ENCODE measurements around the gene MPDZ.

The MPDZ gene

GRCh38 chr9:13279284-13280141 lies at the start of gene MPDZ:
MPDZ (minus strand) TSS chr9:13279692; CDS start chr9:13250315, 29,377 bp downstream.
- DNase-seq (ENCODE audit: low read depth in 3 of 3) = no peak

DNA sequence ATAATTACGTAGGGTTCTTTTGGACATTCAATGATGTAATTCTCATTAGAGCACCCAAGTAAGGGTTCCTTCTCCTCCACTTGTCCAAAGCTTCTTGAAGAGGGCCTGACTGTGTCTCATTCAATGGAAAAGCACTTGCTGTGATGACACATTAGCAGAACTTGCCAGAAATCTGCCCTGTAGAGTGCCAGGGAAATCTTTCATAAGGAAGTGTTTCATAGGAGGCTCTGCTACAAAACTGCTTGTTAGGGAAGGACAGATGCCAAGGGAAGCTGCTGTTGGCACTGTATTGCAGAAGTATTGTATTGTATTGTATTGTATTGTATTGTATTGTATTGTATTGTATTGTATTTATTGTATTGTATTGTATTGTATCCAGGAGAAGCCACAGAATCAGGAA lies 45.5 kb upstream of the MPDZ start:
- no peak for DNase-seq (ENCODE audit: low read depth in 3 of 3)

DNA sequence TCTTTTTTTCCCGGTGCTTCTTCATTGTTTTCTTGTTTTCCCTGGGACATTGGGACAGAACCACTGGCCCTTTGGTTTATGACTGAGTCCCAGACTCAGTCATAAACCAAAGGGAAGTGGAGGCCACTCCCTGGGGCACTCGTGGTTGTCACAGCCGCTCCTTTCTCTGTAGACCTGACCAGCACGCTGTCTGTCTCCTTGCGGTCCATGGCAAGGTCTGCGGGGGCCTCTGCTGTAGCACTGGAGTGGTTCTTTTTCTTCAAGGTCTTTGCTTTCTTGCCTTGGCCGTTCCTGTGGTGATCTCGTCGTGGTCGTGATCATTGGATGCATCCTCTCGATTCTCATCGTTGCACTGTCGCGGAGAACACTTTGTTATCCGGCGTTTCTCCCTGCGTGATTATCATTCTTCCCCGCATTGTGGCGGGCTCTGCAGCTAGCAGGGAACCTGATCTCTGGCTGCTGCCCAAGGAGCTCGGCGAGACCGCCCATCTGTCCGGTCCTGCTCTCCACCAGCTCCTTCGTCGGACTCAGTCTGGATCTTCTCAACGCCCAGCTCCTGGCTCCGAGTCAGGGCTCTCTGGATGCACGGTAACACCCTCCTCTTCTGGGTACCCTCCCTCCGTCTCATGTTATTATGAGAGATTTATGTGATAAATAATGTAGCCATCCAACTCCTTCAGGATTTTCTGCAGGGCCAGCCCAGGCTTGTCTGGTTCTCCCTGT lies 43.5 kb upstream of the MPDZ start:
- no peak for DNase-seq (ENCODE audit: low read depth in 3 of 3)

- no peak for DNase-seq (ENCODE audit: low read depth in 3 of 3)
Observed at GRCh38 chr9:13318027-13318426, 38.5 kb upstream of the MPDZ start.

DNA sequence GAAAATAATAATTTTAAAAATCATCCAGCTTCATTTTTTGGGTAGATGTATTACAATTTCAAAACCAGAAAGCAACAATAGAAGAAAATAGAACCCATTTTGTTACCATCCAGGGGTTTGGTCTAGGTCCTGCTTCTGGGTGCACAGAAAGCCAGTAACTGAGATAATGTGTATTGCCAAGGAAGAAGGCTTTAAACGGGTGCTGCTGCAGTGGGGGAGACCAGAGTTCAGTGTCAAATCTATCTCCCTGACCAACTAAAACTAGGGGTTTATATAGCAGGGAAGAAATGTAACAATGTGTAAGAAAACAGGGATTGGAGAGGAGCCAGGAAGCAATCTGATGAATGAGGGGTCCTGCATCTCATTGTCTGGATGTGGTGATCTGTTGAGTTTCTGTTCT lies 17.5 kb upstream of the MPDZ start:
- DNase-seq (ENCODE audit: low read depth in 3 of 3) = no peak

- no peak for DNase-seq (ENCODE audit: low read depth in 3 of 3)
Observed at GRCh38 chr9:13295556-13295955, 16.1 kb upstream of the MPDZ start.

DNA sequence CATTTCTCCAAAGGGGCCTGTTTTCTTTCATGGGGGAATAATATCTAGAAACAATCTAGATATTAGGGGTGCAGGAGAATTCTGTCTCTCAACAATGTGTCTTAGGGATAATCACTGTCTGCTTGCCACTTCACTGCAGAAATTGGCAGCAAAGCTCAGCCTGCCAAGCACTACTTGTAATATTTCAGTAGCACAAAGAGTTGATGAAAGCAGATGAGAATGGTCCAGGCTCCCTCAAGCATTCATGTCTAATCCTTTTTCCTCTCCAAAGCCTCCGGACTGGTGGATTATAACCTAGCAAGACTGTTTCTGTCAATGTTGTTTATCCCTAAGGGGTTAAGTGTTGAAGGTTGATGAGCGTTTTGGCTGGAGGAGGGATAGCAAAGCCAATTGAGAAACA lies 13.3 kb upstream of the MPDZ start:
- DNase-seq (ENCODE audit: low read depth in 3 of 3) = no peak

GRCh38 chr9:13292158-13292557 lies 12.7 kb upstream of the MPDZ start:
- DNase-seq (ENCODE audit: low read depth in 3 of 3) = no peak

DNA sequence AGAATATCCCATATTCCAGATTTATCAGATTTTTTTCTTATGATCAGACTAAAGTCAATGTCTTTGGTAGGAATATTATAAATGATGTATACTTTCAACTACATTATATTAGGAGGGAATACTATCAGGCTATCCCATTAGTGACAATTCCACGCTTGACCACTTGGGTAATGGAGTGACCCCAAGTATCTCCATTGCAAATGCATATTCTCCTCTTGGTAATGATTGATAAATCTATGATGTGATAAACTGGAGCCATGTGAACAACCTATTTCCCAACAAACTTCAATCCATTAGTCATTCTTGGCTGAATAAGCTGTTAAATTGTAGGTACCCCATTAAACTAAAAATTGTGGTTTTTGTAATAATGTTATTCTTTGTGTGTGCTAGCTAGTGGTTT lies 12.2 kb upstream of the MPDZ start:
- DNase-seq (ENCODE audit: low read depth in 3 of 3) = no peak

DNA sequence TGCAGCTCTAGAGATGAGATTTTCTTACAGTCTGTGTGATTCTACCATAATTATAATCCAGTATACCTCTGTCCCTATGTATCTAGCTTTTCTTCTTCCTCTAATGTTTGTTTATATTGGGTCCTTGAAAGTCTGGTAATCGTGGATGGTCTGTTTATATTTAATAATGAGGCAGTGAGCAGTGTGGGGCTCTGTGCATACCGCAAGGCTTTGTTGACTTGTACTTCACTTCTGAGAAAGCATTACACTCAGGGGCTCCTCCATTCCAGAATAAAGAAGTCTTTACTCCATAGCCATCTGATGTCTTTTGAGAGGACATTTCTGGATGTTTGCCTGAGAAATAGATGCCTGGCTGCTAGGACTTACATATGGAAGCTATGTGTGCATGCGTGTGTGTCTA lies 4.5 kb upstream of the MPDZ start:
- no peak for DNase-seq (ENCODE audit: low read depth in 3 of 3)

DNA sequence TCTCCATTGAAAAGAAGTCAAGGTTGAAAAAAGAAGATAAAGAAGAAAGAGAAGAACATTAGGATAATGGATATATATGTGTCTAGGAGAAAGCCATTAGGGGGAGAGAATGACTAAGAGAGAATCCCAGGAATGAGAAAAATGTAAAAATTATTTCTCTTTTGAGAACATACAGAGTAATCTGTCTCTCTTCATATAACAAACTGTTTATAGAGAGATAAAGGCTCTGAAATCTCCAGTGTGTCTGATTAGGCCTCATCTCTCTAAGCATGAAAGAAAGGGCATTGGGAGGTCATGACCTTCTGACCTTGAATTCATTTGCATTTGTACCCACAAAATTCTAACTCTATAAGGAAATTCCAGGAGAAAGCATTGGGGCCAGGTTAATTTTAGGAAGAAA lies 3.5 kb upstream of the MPDZ start:
- DNase-seq (ENCODE audit: low read depth in 3 of 3) = no peak

- DNase-seq (ENCODE audit: low read depth in 3 of 3) = no peak
Observed at GRCh38 chr9:13281356-13282016, 2.0 kb upstream of the MPDZ start.

- DNase-seq (ENCODE audit: low read depth in 3 of 3) = no peak
Observed at GRCh38 chr9:13278368-13279246, 885 bp downstream of the MPDZ start.

- DNase-seq (ENCODE audit: low read depth in 3 of 3) = no peak
Observed at GRCh38 chr9:13278023-13278367, 1.5 kb downstream of the MPDZ start.

- no peak for DNase-seq (ENCODE audit: low read depth in 3 of 3)
Observed at GRCh38 chr9:13274886-13275641, 4.4 kb downstream of the MPDZ start.

GRCh38 chr9:13270734-13271133 lies 8.8 kb downstream of the MPDZ start:
- no peak for DNase-seq (ENCODE audit: low read depth in 3 of 3)

DNA sequence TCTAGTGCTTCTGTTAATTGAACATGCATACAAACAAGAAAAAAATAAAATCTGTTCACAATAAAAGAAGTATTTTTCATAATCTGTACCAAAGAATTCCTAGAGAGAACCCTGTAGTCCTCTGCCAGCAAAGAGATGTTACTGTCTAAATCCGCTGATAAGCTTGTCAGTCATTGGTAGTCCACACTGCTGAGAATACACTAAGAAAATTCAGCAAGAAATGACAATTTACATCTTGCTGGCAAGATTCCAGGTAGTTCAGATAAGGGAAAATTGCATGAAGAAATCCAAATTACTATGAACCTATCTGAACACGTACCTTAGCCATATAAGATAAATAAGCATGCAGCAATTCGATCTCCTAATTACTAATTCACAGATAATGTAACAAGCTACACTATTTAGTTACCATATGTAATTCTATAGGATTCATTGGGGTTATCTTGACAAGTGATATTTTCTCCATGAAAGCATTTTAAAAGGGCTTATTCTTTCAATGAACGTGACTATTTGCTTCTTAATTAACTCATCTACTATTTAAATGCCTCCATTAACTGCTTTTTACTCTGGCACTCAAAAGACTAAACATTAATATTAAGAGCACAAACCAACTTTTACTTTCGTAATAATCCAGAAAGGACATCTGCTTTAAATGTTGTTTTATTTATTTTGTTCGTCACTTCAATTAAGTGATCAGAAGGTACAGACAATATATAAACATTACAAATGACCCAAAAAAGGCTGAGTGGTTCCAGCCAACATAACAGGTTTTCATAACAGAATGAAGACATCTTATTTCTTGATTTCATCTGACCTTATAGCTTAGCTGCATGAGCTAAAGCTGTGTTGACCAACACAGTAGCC lies 9.7 kb downstream of the MPDZ start:
- DNase-seq (ENCODE audit: low read depth in 3 of 3) = no peak

DNA sequence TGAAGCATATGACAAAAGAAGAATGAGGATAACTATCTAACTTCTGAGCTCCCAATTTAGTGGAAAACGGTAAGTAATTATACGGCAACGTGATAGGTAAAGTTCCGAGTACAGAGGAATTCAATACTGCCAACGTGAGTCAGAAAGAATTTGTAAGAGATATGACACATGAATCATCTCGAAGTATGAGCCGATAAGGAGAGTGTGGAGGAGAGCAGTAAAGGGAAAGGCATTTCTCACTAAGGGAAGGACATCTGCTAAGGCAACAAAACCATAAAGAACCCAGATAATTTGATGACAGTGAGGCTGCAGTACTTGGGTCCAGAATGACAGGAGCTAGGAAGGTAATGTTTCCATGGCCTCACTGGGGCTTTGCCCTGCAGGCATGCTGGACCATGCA lies 11.0 kb downstream of the MPDZ start:
- no peak for DNase-seq (ENCODE audit: low read depth in 3 of 3)

- no peak for DNase-seq (ENCODE audit: low read depth in 3 of 3)
Observed at GRCh38 chr9:13267743-13268142, 11.7 kb downstream of the MPDZ start.

GRCh38 chr9:13266167-13266566 lies 13.3 kb downstream of the MPDZ start:
- no peak for DNase-seq (ENCODE audit: low read depth in 3 of 3)

All from stimulated activated CD4-positive, alpha-beta T cell treated with anti-CD3 and anti-CD28 coated beads, TNF-alpha, amount 100 ng/mL, for 24 hours (primary cell).